Ascending aorta (tissue), 2 donors: ENCODE measurements around the gene EIF3L. TPM values are rescaled to one million over a fixed set of nuclear protein-coding genes. Genes with fewer than 3 reads are reported as not detected.

Experiments
- DNase-seq, 2 donors: peaks; one replicate each; pipeline ENCODE4 v3.0.0-alpha.2; 2019; ENCODE audit warnings: low spot score in 2 of 2
- H3K27ac ChIP-seq, 2 donors: fragments of 200-600 bp; sonication (generic); one replicate each; pipeline ENCODE4 v1.5.1; 2016 to 2017; ENCODE audit warnings: mild to moderate bottlenecking in 1 of 2
- H3K27me3 ChIP-seq: fragments of 200-600 bp; sonication (generic); one replicate; pipeline ENCODE4 v1.5.1; 2017
- H3K36me3 ChIP-seq, 2 donors: fragments of 200-600 bp; sonication (generic); one replicate each; pipeline ENCODE4 v1.5.1; 2016
- H3K4me1 ChIP-seq, 2 donors: fragments of 200-600 bp; sonication (generic); one replicate each; pipeline ENCODE4 v1.5.1; 2016 to 2017; ENCODE audit warnings: mild to moderate bottlenecking in 1 of 2
- H3K4me3 ChIP-seq, 2 donors: fragments of 200-600 bp; sonication (generic); one replicate each; pipeline ENCODE4 v1.5.1; 2016 to 2017; ENCODE audit warnings: mild to moderate bottlenecking in 1 of 2
- H3K9me3 ChIP-seq, 2 donors: fragments of 200-600 bp; sonication (generic); one replicate each; pipeline ENCODE4 v1.5.1; 2016
- CTCF ChIP-seq, 3 experiments: fragments of 200-600 bp in 2 of 3; fragments of 450-650 bp in 1 of 3; sonication (generic) in 2 of 3; IDR thresholded peaks; one replicate each; pipeline ENCODE4 v1.5.1; 2016 to 2019; ENCODE audit warnings: antibody characterized with exemption in 3 of 3, mild to moderate bottlenecking in 1 of 3, moderate library complexity in 1 of 3
- intact Hi-C: fragments of 100-400 bp; cut with DNase I; formaldehyde crosslinking; loops from one replicate; pipeline ENCODE4 v1.15.1; 2023
- total RNA-seq: library from RNA; depleted of rRNA; stranded (reverse); fragments of >200 nt; gene quantifications from one replicate; pipeline ENCODE4 v1.1.0, GENCODE V29; 2016

Gene EIF3L
- total RNA-seq, 1 donor from 2014 or later, result 256 TPM

- Histone ChIP-seq H3K27me3 (no peaks in the 10 kb centered on the region), H3K27ac (peak overlapping the region; percentile 33 to 75), H3K36me3 (peaks cover 44 to 47% of the 10 kb centered on the region in 2 donors), H3K9me3 (no peaks in the 10 kb centered on the region), H3K4me3 (no peak overlapping the region), H3K4me1 (peaks cover 4 to 15% of the 10 kb centered on the region in 2 donors)
- intact Hi-C loops, result loop anchor here (1.0 to 5.0 kb wide), 2 partner anchors 27 to 41 kb away; partner anchors contain the start of gene MICALL1
- TF ChIP-seq CTCF (IDR thresholded peaks at IDR 0.05), result no peak
- DNase-seq, result no peak
Measured at GRCh38 chr22:37932821-37933578, 83.8 kb downstream of the EIF3L start.

- Histone ChIP-seq H3K36me3 (peaks cover 38 to 46% of the 10 kb centered on the region in 2 donors), H3K27ac (peak overlapping the region; percentile 33 to 75), H3K4me1 (peaks cover 4 to 15% of the 10 kb centered on the region in 2 donors)
Measured at GRCh38 chr22:37933711-37934376, 84.6 kb downstream of the EIF3L start.

More at GRCh38 chr22:37933711-37934376, 84.6 kb downstream of the EIF3L start:
- TF ChIP-seq CTCF (IDR thresholded peaks at IDR 0.05), result peak; percentile 96 to 99 (median 98)
- no peaks in the 10 kb centered on the region for H3K27me3 ChIP-seq
- intact Hi-C loops, result loop anchor here (1.0 to 5.0 kb wide), 3 partner anchors 28 to 117 kb away; partner anchors contain the start of gene MICALL1
- H3K4me3 ChIP-seq, result no peak overlapping the region
- no peaks in the 10 kb centered on the region for H3K9me3 ChIP-seq
- DNase-seq, result peak; percentile 75 to 95

Other genes starting within 250 kb of the EIF3L start
- 53.5 TPM for gene GGA1, start 240.6 kb upstream of the EIF3L start, total RNA-seq
- 33.7 TPM for gene SH3BP1, start 209.8 kb upstream of the EIF3L start, total RNA-seq
- gene PDXP, start 190.7 kb upstream of the EIF3L start, total RNA-seq, result 10.6 TPM
- 2,009 TPM for gene LGALS1, start 173.8 kb upstream of the EIF3L start, total RNA-seq
- 4.0 TPM for gene NOL12, start 163.1 kb upstream of the EIF3L start, total RNA-seq
- gene TRIOBP, start 152.4 kb upstream of the EIF3L start, total RNA-seq, result 253 TPM
- 4.5 TPM for gene GCAT, start 41.5 kb upstream of the EIF3L start, total RNA-seq
- not detected for gene GALR3, start 26.0 kb upstream of the EIF3L start, total RNA-seq
- 61.8 TPM for gene ANKRD54, start 5.1 kb upstream of the EIF3L start, total RNA-seq
- gene MICALL1, start 56.9 kb downstream of the EIF3L start, total RNA-seq, result 43.9 TPM
- not detected for gene C22orf23, start 104.2 kb downstream of the EIF3L start, total RNA-seq
- 204 TPM for gene POLR2F, start 104.3 kb downstream of the EIF3L start, total RNA-seq
- gene SOX10, start 135.1 kb downstream of the EIF3L start, total RNA-seq, result 23.0 TPM
- gene PICK1, start 208.0 kb downstream of the EIF3L start, total RNA-seq, result 88.1 TPM
- not detected for gene SLC16A8, start 234.8 kb downstream of the EIF3L start, total RNA-seq